Liver (tissue), 9 donors: Measurements from ENCODE around the gene SPTB. TPM values are rescaled to one million over a fixed set of nuclear protein-coding genes. Genes with fewer than 3 reads are reported as not detected.

Source experiments
- DNase-seq: peaks from one replicate; pipeline ENCODE4 v3.0.0-alpha.2; 2017; ENCODE audit warnings: low spot score
- H3K27ac ChIP-seq, 2 donors: one replicate each; pipeline ENCODE4 v1.7.0; 2013; ENCODE audit warnings: inconsistent platforms in 2 of 2, low read length in 2 of 2, control low read depth in 1 of 2, low read depth in 1 of 2, mild to moderate bottlenecking in 1 of 2
- H3K27me3 ChIP-seq, 4 donors: one replicate each; pipeline versions ENCODE4 v1.6.1 to v1.7.0; 2013; ENCODE audit warnings: low read length in 3 of 4, inconsistent platforms in 1 of 4, mild to moderate bottlenecking in 1 of 4, moderate library complexity in 1 of 4; ENCODE audit not compliant: control insufficient read depth in 4 of 4, insufficient read depth in 4 of 4
- H3K36me3 ChIP-seq, 4 donors: one replicate each; pipeline versions ENCODE4 v1.6.1 to v1.7.0; 2013; ENCODE audit warnings: low read length in 3 of 4, mild to moderate bottlenecking in 3 of 4, low read depth in 1 of 4, moderate library complexity in 1 of 4; ENCODE audit not compliant: control insufficient read depth in 4 of 4, insufficient read depth in 3 of 4
- H3K4me1 ChIP-seq, 4 donors: one replicate each; pipeline versions ENCODE4 v1.6.1 to v1.7.0; 2013; ENCODE audit warnings: low read length in 3 of 4, mild to moderate bottlenecking in 3 of 4, moderate library complexity in 1 of 4; ENCODE audit not compliant: control insufficient read depth in 4 of 4, insufficient read depth in 4 of 4
- H3K4me3 ChIP-seq, 3 donors: one replicate each; pipeline versions ENCODE4 v1.6.1 to v1.7.0; 2013; ENCODE audit warnings: low read length in 3 of 3, control low read depth in 1 of 3, low read depth in 1 of 3, mild to moderate bottlenecking in 1 of 3
- H3K9ac ChIP-seq, 2 donors: one replicate each; pipeline ENCODE4 v1.7.0; 2013; ENCODE audit warnings: low read length in 2 of 2, mild to moderate bottlenecking in 2 of 2, moderate library complexity in 2 of 2, control low read depth in 1 of 2, low read depth in 1 of 2
- H3K9me3 ChIP-seq, 4 donors: one replicate each; pipeline versions ENCODE4 v1.6.1 to v1.7.0; 2013; ENCODE audit warnings: low read length in 3 of 4; ENCODE audit not compliant: control insufficient read depth in 4 of 4
- EGR1 ChIP-seq, 2 donors: IDR thresholded peaks; 2 replicates each; pipeline ENCODE4 v1.6.1; 2016 to 2018; ENCODE audit warnings: antibody characterized with exemption in 2 of 2, low read depth in 2 of 2
- FOXA1 ChIP-seq: IDR thresholded peaks from 2 replicates; pipeline ENCODE4 v1.6.1; 2016; ENCODE audit warnings: antibody characterized with exemption
- FOXA2 ChIP-seq: IDR thresholded peaks from 2 replicates; pipeline ENCODE4 v1.6.1; 2016; ENCODE audit warnings: antibody characterized with exemption
- GABPA ChIP-seq, 2 donors: IDR thresholded peaks in 1 of 2; conservative IDR thresholded peaks in 1 of 2; 2 replicates each; pipeline ENCODE4 v1.6.1; 2016; ENCODE audit warnings: antibody characterized with exemption in 2 of 2, mild to moderate bottlenecking in 1 of 2, moderate library complexity in 1 of 2
- HNF4A ChIP-seq, 2 donors: conservative IDR thresholded peaks; 2 replicates each; pipeline ENCODE4 v1.6.1; 2016; ENCODE audit warnings: antibody characterized with exemption in 2 of 2, mild to moderate bottlenecking in 2 of 2
- HNF4G ChIP-seq: IDR thresholded peaks from 2 replicates; pipeline ENCODE4 v1.6.1; 2016; ENCODE audit warnings: antibody characterized with exemption
- JUND ChIP-seq, 2 donors: IDR thresholded peaks; 2 replicates each; pipeline ENCODE4 v1.6.1; 2016; ENCODE audit warnings: antibody characterized with exemption in 2 of 2
- NR2F2 ChIP-seq: IDR thresholded peaks from 2 replicates; pipeline ENCODE4 v1.6.1; 2016; ENCODE audit warnings: antibody characterized with exemption
- RAD21 ChIP-seq, 2 donors: IDR thresholded peaks; 2 replicates each; pipeline ENCODE4 v1.6.1; 2016; ENCODE audit warnings: antibody characterized with exemption in 2 of 2, mild to moderate bottlenecking in 2 of 2
- RXRA ChIP-seq, 2 donors: IDR thresholded peaks; 2 replicates each; pipeline ENCODE4 v1.6.1; 2017 to 2018; ENCODE audit warnings: antibody characterized with exemption in 2 of 2, mild to moderate bottlenecking in 1 of 2
- SP1 ChIP-seq: IDR thresholded peaks from 2 replicates; pipeline ENCODE4 v1.6.1; 2018; ENCODE audit warnings: antibody characterized with exemption, mild to moderate bottlenecking
- TAF1 ChIP-seq: conservative IDR thresholded peaks from 2 replicates; pipeline ENCODE4 v1.6.1; 2016; ENCODE audit warnings: antibody characterized with exemption, mild to moderate bottlenecking
- YY1 ChIP-seq: IDR thresholded peaks from 2 replicates; pipeline ENCODE4 v1.6.1; 2016; ENCODE audit warnings: antibody characterized with exemption, mild to moderate bottlenecking
- WGBS: extraction: QIAGEN DNeasy Blood & Tissue Kit; methylation state at CpG from one replicate; pipeline ENCODE4 v1.1.7; 2013; 5-methylcytosine and 5-hydroxymethylcytosine counted together
- polyA plus RNA-seq, 2 donors: library from polyadenylated mRNA; stranded (reverse) in 1 of 2; unstranded in 1 of 2; fragments of 200-250 nt in 1 of 2; fragments of >200 nt in 1 of 2; fragmentation: Nextera tagmentation in 1 of 2; extraction: Ambion mirVana in 1 of 2; gene quantifications; one replicate each; pipeline versions ENCODE4 v1.2.1 to v1.2.3, GENCODE V29; 2013 to 2015
- total RNA-seq, 2 donors: library from RNA; depleted of rRNA; stranded (reverse); fragments of >200 nt; gene quantifications; one replicate each; pipeline ENCODE4 v1.2.3, GENCODE V29; 2014
- TF ChIP-seq, protein P1 (sequence below): IDR thresholded peaks from 2 replicates; pipeline ENCODE4 v1.6.1; 2016; ENCODE audit warnings: antibody characterized with exemption
- TF ChIP-seq, protein P2 (sequence below): IDR thresholded peaks from 2 replicates; pipeline ENCODE4 v1.6.1; 2016; ENCODE audit warnings: antibody characterized with exemption, mild to moderate bottlenecking
- TF ChIP-seq, protein P3 (sequence below): fragments of 150-350 bp; IDR thresholded peaks from 2 replicates; pipeline ENCODE4 v1.5.1; 2017; ENCODE audit warnings: improper control_type of control experiment, low read depth, low read length; ENCODE audit not compliant: missing input control
- TF ChIP-seq, protein P4 (sequence below): IDR thresholded peaks from 2 replicates; pipeline ENCODE4 v1.6.1; 2016; ENCODE audit warnings: antibody characterized with exemption
- TF ChIP-seq, protein P5 (sequence below): IDR thresholded peaks from 2 replicates; pipeline ENCODE4 v1.6.1; 2016; ENCODE audit warnings: antibody characterized with exemption
- donor health status: healthy.
- donor health status: healthy.
- donor health status: healthy.
- donor health status: healthy.
- donor health status: healthy.

SPTB gene
- total and polyA plus RNA-seq, 4 donors = 0.12 to 332 (median 0.26) TPM

DNA sequence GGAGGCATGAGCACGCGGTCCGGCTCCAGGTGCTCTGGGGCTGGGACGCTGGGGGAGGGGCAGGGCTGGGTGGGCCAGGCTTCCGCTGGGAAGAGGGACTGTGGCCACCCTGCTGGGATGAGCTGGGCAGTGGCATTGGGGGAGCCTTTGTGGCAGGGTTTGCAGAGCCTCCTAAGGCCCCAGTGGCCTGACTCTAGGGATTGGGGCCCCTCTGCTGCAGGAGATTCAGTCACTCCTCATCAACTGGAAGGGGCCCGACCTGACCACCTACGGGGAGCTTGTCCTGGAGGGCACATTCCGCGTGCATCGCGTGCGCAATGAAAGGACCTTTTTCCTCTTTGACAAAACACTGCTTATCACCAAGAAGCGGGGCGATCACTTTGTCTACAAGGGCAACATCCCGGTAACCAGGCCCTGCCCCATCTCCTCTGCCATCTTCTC is 148.5 kb downstream of the SPTB start:
- H3K9ac ChIP-seq = no peak overlapping the region
- WGBS = 97% methylated on average over 15 of the region's 15 CpGs
- peaks cover 0 to 5% (median 2%) of the 10 kb centered on the region in 4 donors for H3K4me1 ChIP-seq
- no peak overlapping the region for H3K4me3 ChIP-seq
- H3K9me3 ChIP-seq = no peaks in the 10 kb centered on the region
- H3K36me3 ChIP-seq = peaks cover 12 to 52% (median 34%) of the 10 kb centered on the region in 4 donors
- DNase-seq = no peak
- no peaks in the 10 kb centered on the region for H3K27me3 ChIP-seq
- H3K27ac ChIP-seq = no peak overlapping the region
- TF ChIP-seq SP1 = no peak
- TF ChIP-seq EGR1 (IDR thresholded peaks at IDR 0.05; ENCODE audit: low read depth in 2 of 2) = no peak
- no peak for TF ChIP-seq HNF4G
- TF ChIP-seq YY1 = no peak
- TF ChIP-seq, protein P1, sequence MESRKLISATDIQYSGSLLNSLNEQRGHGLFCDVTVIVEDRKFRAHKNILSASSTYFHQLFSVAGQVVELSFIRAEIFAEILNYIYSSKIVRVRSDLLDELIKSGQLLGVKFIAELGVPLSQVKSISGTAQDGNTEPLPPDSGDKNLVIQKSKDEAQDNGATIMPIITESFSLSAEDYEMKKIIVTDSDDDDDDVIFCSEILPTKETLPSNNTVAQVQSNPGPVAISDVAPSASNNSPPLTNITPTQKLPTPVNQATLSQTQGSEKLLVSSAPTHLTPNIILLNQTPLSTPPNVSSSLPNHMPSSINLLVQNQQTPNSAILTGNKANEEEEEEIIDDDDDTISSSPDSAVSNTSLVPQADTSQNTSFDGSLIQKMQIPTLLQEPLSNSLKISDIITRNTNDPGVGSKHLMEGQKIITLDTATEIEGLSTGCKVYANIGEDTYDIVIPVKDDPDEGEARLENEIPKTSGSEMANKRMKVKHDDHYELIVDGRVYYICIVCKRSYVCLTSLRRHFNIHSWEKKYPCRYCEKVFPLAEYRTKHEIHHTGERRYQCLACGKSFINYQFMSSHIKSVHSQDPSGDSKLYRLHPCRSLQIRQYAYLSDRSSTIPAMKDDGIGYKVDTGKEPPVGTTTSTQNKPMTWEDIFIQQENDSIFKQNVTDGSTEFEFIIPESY = no peak
- no peak for TF ChIP-seq NR2F2
- no peak for TF ChIP-seq JUND (IDR thresholded peaks at IDR 0.05)
- no peak for TF ChIP-seq HNF4A (conservative IDR thresholded peaks at IDR 0.05)
- TF ChIP-seq GABPA (IDR thresholded peaks at IDR 0.05 in 1 of 2, conservative IDR thresholded peaks at IDR 0.05 in 1 of 2) = no peak
- TF ChIP-seq TAF1 = no peak
- TF ChIP-seq RXRA (IDR thresholded peaks at IDR 0.05) = no peak
- TF ChIP-seq, protein P2, sequence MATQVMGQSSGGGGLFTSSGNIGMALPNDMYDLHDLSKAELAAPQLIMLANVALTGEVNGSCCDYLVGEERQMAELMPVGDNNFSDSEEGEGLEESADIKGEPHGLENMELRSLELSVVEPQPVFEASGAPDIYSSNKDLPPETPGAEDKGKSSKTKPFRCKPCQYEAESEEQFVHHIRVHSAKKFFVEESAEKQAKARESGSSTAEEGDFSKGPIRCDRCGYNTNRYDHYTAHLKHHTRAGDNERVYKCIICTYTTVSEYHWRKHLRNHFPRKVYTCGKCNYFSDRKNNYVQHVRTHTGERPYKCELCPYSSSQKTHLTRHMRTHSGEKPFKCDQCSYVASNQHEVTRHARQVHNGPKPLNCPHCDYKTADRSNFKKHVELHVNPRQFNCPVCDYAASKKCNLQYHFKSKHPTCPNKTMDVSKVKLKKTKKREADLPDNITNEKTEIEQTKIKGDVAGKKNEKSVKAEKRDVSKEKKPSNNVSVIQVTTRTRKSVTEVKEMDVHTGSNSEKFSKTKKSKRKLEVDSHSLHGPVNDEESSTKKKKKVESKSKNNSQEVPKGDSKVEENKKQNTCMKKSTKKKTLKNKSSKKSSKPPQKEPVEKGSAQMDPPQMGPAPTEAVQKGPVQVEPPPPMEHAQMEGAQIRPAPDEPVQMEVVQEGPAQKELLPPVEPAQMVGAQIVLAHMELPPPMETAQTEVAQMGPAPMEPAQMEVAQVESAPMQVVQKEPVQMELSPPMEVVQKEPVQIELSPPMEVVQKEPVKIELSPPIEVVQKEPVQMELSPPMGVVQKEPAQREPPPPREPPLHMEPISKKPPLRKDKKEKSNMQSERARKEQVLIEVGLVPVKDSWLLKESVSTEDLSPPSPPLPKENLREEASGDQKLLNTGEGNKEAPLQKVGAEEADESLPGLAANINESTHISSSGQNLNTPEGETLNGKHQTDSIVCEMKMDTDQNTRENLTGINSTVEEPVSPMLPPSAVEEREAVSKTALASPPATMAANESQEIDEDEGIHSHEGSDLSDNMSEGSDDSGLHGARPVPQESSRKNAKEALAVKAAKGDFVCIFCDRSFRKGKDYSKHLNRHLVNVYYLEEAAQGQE = no peak
- TF ChIP-seq FOXA2 = no peak
- TF ChIP-seq, protein P3, sequence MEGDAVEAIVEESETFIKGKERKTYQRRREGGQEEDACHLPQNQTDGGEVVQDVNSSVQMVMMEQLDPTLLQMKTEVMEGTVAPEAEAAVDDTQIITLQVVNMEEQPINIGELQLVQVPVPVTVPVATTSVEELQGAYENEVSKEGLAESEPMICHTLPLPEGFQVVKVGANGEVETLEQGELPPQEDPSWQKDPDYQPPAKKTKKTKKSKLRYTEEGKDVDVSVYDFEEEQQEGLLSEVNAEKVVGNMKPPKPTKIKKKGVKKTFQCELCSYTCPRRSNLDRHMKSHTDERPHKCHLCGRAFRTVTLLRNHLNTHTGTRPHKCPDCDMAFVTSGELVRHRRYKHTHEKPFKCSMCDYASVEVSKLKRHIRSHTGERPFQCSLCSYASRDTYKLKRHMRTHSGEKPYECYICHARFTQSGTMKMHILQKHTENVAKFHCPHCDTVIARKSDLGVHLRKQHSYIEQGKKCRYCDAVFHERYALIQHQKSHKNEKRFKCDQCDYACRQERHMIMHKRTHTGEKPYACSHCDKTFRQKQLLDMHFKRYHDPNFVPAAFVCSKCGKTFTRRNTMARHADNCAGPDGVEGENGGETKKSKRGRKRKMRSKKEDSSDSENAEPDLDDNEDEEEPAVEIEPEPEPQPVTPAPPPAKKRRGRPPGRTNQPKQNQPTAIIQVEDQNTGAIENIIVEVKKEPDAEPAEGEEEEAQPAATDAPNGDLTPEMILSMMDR = no peak
- TF ChIP-seq, protein P4, sequence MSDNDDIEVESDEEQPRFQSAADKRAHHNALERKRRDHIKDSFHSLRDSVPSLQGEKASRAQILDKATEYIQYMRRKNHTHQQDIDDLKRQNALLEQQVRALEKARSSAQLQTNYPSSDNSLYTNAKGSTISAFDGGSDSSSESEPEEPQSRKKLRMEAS = no peak
- no peak for TF ChIP-seq FOXA1
- TF ChIP-seq, protein P5, sequence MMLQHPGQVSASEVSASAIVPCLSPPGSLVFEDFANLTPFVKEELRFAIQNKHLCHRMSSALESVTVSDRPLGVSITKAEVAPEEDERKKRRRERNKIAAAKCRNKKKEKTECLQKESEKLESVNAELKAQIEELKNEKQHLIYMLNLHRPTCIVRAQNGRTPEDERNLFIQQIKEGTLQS = no peak
- TF ChIP-seq RAD21 (IDR thresholded peaks at IDR 0.05) = no peak
